Sigmoid colon (tissue), 4 donors: ENCODE data around the gene TRPC1.

ENCODE experiments used
- CTCF ChIP-seq, 4 experiments: fragments of 450-650 bp in 3 of 4; fragments of 200-600 bp in 1 of 4; IDR thresholded peaks; one replicate each; pipeline ENCODE4 v1.5.1; 2016 to 2019; ENCODE audit warnings: antibody characterized with exemption in 4 of 4, mild to moderate bottlenecking in 3 of 4, moderate library complexity in 2 of 4
- EP300 ChIP-seq, 4 donors: sonication (generic); formaldehyde crosslinking; IDR thresholded peaks; one replicate each; pipeline ENCODE4 v1.6.1; 2017; ENCODE audit warnings: antibody characterized with exemption in 4 of 4

GRCh38 chr3:142705198-142705597 lies 18.6 kb upstream of the TRPC1 start:
- TF ChIP-seq CTCF (IDR thresholded peaks at IDR 0.05) (no peak), EP300 (IDR thresholded peaks at IDR 0.05) (no peak)
